A204.1 (cell line): ENCODE measurements around the gene PDPN.

Source experiments
- FAIRE-seq: peaks from 2 replicates; lab custom pipeline; 2012; peaks lifted over from hg19 to GRCh38; lab: Jason Lieb, UNC

Gene PDPN

GRCh38 chr1:13581446-13581845 is 2.2 kb upstream of the PDPN start:
- FAIRE-seq, result no peak

GRCh38 chr1:13582713-13583443 is 754 bp upstream of the PDPN start:
- FAIRE-seq, result no peak

GRCh38 chr1:13583966-13584791 is 547 bp downstream of the PDPN start:
- FAIRE-seq, result no peak

- FAIRE-seq, result no peak
These were observed 1.4 kb downstream of the PDPN start for GRCh38 chr1:13584876-13585611.

- FAIRE-seq, result no peak
These were observed 2.0 kb downstream of the PDPN start for GRCh38 chr1:13585612-13585991.

- FAIRE-seq, result no peak
These were observed 2.4 kb downstream of the PDPN start for GRCh38 chr1:13586001-13586400.

GRCh38 chr1:13587256-13588030 is 3.8 kb downstream of the PDPN start:
- no peak for FAIRE-seq

- FAIRE-seq, result no peak
These were observed 5.5 kb downstream of the PDPN start for GRCh38 chr1:13588946-13589796.

- FAIRE-seq, result no peak
These were observed 6.9 kb downstream of the PDPN start for GRCh38 chr1:13590486-13590885.

- no peak for FAIRE-seq
These were observed 10.0 kb downstream of the PDPN start for GRCh38 chr1:13593511-13594131.

GRCh38 chr1:13595411-13595810 is 11.8 kb downstream of the PDPN start:
- FAIRE-seq, result no peak

- FAIRE-seq, result no peak
These were observed 13.5 kb downstream of the PDPN start for GRCh38 chr1:13597166-13597565.

- no peak for FAIRE-seq
These were observed 17.3 kb downstream of the PDPN start for GRCh38 chr1:13600762-13601453.

GRCh38 chr1:13604176-13604575 is 20.5 kb downstream of the PDPN start:
- no peak for FAIRE-seq

GRCh38 chr1:13604721-13605120 is 21.1 kb downstream of the PDPN start:
- no peak for FAIRE-seq

- FAIRE-seq, result no peak
These were observed 21.5 kb downstream of the PDPN start for GRCh38 chr1:13605159-13605558.

GRCh38 chr1:13607002-13607401 is 23.4 kb downstream of the PDPN start:
- no peak for FAIRE-seq

- FAIRE-seq, result no peak
These were observed 32.6 kb downstream of the PDPN start for GRCh38 chr1:13616234-13616633.

GRCh38 chr1:13617108-13617507 is 33.5 kb downstream of the PDPN start:
- no peak for FAIRE-seq

GRCh38 chr1:13617773-13618172 is 34.1 kb downstream of the PDPN start:
- no peak for FAIRE-seq
